Activated T-helper 2 cell treated with anti-CD3 and anti-CD28 coated beads, Interferon-gamma antibody, Interleukin-2, Interleukin-4, amounts not matched to agents 10 μg/mL and 5 μg/mL and 100 μg/mL, durations not matched to agents 14 hours and 24 hours and 36 hours (primary cell): ENCODE measurements around the gene CNTN4. TPM values are rescaled to one million over a fixed set of nuclear protein-coding genes. Genes with fewer than 3 reads are reported as not detected.

Source experiments
- DNase-seq: peaks from one replicate; pipeline ENCODE4 v3.0.0; 2021; ENCODE audit warnings: low spot score
- H3K27ac Mint-ChIP-seq: one replicate; pipeline ENCODE4 v1.8.0; 2021; ENCODE audit warnings: mixed read lengths
- H3K27me3 Mint-ChIP-seq: one replicate; pipeline ENCODE4 v1.8.0; 2021; ENCODE audit warnings: low read depth, mixed read lengths
- H3K36me3 Mint-ChIP-seq: one replicate; pipeline ENCODE4 v1.8.0; 2021; ENCODE audit warnings: low read depth, mixed read lengths
- H3K4me1 Mint-ChIP-seq: one replicate; pipeline ENCODE4 v1.8.0; 2021; ENCODE audit warnings: low read depth, mixed read lengths
- H3K4me3 Mint-ChIP-seq: one replicate; pipeline ENCODE4 v1.8.0; 2021; ENCODE audit warnings: low read depth, mild to moderate bottlenecking, moderate library complexity, mixed read lengths
- H3K9me3 Mint-ChIP-seq: one replicate; pipeline ENCODE4 v1.8.0; 2021; ENCODE audit warnings: mixed read lengths
- intact Hi-C: fragments of 100-400 bp; cut with micrococcal nuclease; formaldehyde crosslinking; loops from one replicate; pipeline ENCODE4 v1.15.1; 2023
- total RNA-seq: library from RNA; stranded (reverse); gene quantifications from 2 replicates; pipeline ENCODE4 v1.2.3, GENCODE V29; 2022

CNTN4 gene
- total RNA-seq, 1 donor from 2014 or later: not detected

DNA sequence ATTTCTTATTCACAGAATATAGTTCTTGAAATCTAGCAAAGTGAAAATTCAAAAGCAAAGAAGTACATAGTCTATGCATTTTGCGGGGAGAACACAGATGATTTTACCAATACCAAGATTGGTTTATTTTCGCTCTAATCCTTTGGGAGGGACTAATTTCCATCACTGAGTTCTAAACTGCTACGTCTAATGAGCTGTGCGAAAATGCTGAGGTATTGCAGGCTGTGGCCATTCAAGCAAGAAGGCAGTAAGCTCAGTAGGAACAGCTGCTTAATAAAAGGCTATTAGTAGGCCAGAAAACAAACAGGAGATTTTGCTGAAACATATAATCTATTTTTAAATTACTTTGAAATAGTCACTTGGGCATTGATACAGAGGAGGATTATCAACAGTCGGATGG lies 379.0 kb downstream of the CNTN4 start:
- Mint-ChIP-seq H3K4me1 (no peaks in the 10 kb centered on the region), H3K9me3 (no peaks in the 10 kb centered on the region), H3K4me3 (no peak overlapping the region), H3K36me3 (no peaks in the 10 kb centered on the region), H3K27ac (no peak overlapping the region), H3K27me3 (no peaks in the 10 kb centered on the region)
- intact Hi-C loops: no loop called here
- no peak for DNase-seq

GRCh38 chr3:2484162-2485026 lies 385.7 kb downstream of the CNTN4 start:
- Mint-ChIP-seq H3K4me3 (no peak overlapping the region), H3K27me3 (no peaks in the 10 kb centered on the region), H3K27ac (no peak overlapping the region), H3K36me3 (no peaks in the 10 kb centered on the region), H3K9me3 (no peaks in the 10 kb centered on the region), H3K4me1 (no peaks in the 10 kb centered on the region)
- intact Hi-C loops: no loop called here
- DNase-seq: no peak

DNA sequence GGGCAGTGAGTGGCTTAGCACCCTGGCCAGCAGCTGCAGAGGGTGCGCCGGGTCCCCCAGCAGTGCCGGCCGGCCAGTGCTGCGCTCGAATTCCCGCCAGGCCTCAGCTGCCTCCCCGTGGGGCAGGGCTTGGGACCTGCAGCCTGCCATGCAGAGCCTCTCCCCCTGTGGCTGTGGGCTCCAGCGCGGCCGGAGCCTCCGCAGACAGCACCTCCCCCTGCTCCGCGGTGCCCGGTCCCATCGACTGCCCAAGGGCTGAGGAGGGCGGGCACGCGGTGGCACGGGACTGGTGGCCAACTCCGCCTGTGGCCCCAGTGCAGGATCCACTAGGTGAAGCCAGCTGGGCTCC lies 386.3 kb downstream of the CNTN4 start:
- intact Hi-C loops: no loop called here
- no peaks in the 10 kb centered on the region for H3K27me3 Mint-ChIP-seq
- H3K4me3 Mint-ChIP-seq: no peak overlapping the region
- DNase-seq: no peak
- H3K27ac Mint-ChIP-seq: no peak overlapping the region
- no peaks in the 10 kb centered on the region for H3K36me3 Mint-ChIP-seq
- H3K9me3 Mint-ChIP-seq: no peaks in the 10 kb centered on the region
- no peaks in the 10 kb centered on the region for H3K4me1 Mint-ChIP-seq

DNA sequence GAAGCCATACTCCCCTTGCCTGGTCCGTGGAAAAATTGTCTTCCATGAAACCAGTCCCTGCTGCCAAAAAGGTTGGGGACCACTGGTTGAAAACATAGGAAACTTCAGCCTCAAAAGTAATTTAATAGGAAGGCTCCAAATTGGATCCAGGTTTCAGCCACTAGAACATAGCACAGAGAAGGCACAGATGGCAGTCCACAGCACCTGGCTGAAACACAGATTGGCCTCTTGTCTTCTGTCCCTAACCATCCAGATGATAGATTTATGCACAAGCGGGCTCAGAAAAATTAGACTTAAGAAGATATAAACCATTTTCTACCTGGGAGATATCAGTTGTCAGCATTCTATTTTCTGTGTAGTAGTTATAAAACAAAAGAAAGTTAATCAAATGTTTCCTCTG lies 397.1 kb downstream of the CNTN4 start:
- no peaks in the 10 kb centered on the region for H3K36me3 Mint-ChIP-seq
- no peak for DNase-seq
- no peaks in the 10 kb centered on the region for H3K4me1 Mint-ChIP-seq
- H3K4me3 Mint-ChIP-seq: no peak overlapping the region
- H3K27me3 Mint-ChIP-seq: no peaks in the 10 kb centered on the region
- intact Hi-C loops: no loop called here
- no peaks in the 10 kb centered on the region for H3K9me3 Mint-ChIP-seq
- no peak overlapping the region for H3K27ac Mint-ChIP-seq

DNA sequence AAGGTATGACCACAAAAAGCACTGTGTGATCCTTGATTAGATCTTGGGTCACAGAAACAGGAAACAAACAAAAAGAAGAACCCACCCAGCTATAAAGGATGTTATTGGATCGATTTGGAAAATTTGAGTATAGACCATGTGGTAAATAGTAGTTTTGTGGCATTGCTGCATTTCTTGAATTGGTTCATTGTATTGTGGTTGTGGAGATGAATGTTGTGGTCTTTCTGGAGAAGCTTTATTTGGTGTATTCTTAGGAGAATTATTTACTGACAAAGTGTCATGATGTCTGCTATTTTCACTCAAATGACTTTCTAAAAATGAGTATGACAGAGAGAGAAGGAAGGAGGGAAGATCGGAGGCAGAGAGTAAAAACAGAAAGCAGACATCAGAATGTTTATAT lies 406.2 kb downstream of the CNTN4 start:
- DNase-seq: no peak
- H3K36me3 Mint-ChIP-seq: no peaks in the 10 kb centered on the region

GRCh38 chr3:2506776-2507175 lies 408.1 kb downstream of the CNTN4 start:
- no peak for DNase-seq
- Mint-ChIP-seq H3K4me3 (no peak overlapping the region), H3K27me3 (no peaks in the 10 kb centered on the region), H3K4me1 (no peaks in the 10 kb centered on the region), H3K9me3 (no peaks in the 10 kb centered on the region), H3K36me3 (no peaks in the 10 kb centered on the region), H3K27ac (no peak overlapping the region)
- intact Hi-C loops: no loop called here

More for the DNA sequence above, 406.2 kb downstream of the CNTN4 start:
- Mint-ChIP-seq H3K4me3 (no peak overlapping the region), H3K4me1 (no peaks in the 10 kb centered on the region), H3K27ac (no peak overlapping the region), H3K27me3 (no peaks in the 10 kb centered on the region), H3K9me3 (no peaks in the 10 kb centered on the region)
- intact Hi-C loops: no loop called here

DNA sequence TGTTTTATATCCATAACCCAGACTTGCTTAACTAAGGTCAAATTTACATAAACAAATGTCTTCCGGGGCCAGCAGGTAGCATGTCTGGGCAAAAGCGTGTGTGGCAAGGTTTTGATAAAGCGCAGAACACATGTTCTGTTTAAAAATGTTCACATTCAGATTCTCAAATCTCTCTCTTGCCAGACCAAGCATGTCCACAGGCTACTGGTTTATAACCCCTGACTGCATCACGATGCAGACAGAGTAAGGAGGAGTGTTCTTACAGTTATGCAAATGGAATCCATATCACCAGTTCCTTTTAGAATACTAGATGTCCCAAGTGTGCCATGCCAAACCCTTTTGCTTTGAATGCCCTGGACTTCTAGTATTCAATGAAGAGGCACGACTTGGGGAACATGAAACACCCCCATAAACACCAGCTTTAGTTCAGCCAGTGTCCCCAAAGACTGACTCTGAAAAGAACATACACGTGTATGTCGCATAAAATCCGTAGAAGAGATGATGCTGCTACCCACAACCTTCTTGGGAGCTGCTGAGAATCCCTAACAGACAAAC lies 412.0 kb downstream of the CNTN4 start:
- no peaks in the 10 kb centered on the region for H3K4me1 Mint-ChIP-seq
- no peaks in the 10 kb centered on the region for H3K9me3 Mint-ChIP-seq
- intact Hi-C loops: no loop called here
- DNase-seq: no peak
- H3K27me3 Mint-ChIP-seq: no peaks in the 10 kb centered on the region
- H3K27ac Mint-ChIP-seq: no peak overlapping the region
- no peak overlapping the region for H3K4me3 Mint-ChIP-seq
- H3K36me3 Mint-ChIP-seq: no peaks in the 10 kb centered on the region

DNA sequence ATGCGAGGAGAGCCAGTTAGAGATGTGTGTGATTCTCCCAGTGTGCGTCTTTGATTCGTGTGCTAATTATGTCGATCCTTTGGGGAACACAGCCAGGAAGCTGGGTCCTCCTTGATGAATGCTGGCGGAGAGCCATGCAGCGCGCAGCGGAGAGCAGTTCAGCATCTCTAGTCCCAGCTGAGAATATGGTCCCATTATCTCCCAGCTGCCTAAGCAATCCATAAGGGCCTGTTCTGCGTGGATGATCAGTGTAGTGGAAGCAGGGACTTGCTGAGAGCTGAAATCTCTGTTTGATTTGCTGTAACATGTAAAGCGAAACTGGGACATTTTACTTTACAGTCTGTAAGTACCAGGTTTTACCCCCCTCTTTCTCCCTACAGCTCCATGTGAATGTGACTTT lies 412.7 kb downstream of the CNTN4 start:
- Mint-ChIP-seq H3K27ac (no peak overlapping the region), H3K4me3 (no peak overlapping the region), H3K9me3 (no peaks in the 10 kb centered on the region), H3K27me3 (no peaks in the 10 kb centered on the region), H3K36me3 (no peaks in the 10 kb centered on the region), H3K4me1 (no peaks in the 10 kb centered on the region)
- intact Hi-C loops: no loop called here
- no peak for DNase-seq

- Mint-ChIP-seq H3K4me3 (no peak overlapping the region), H3K4me1 (peaks cover 4% of the 10 kb centered on the region), H3K36me3 (no peaks in the 10 kb centered on the region), H3K27ac (no peak overlapping the region), H3K27me3 (no peaks in the 10 kb centered on the region), H3K9me3 (no peaks in the 10 kb centered on the region)
- no peak for DNase-seq
- intact Hi-C loops: no loop called here
Measured at GRCh38 chr3:2512881-2513280, 414.2 kb downstream of the CNTN4 start.

GRCh38 chr3:2513986-2514385 lies 415.3 kb downstream of the CNTN4 start:
- no peaks in the 10 kb centered on the region for H3K36me3 Mint-ChIP-seq
- peaks cover 4% of the 10 kb centered on the region for H3K4me1 Mint-ChIP-seq
- no peak overlapping the region for H3K4me3 Mint-ChIP-seq
- H3K27me3 Mint-ChIP-seq: no peaks in the 10 kb centered on the region
- intact Hi-C loops: no loop called here
- no peak overlapping the region for H3K27ac Mint-ChIP-seq
- H3K9me3 Mint-ChIP-seq: no peaks in the 10 kb centered on the region
- no peak for DNase-seq

DNA sequence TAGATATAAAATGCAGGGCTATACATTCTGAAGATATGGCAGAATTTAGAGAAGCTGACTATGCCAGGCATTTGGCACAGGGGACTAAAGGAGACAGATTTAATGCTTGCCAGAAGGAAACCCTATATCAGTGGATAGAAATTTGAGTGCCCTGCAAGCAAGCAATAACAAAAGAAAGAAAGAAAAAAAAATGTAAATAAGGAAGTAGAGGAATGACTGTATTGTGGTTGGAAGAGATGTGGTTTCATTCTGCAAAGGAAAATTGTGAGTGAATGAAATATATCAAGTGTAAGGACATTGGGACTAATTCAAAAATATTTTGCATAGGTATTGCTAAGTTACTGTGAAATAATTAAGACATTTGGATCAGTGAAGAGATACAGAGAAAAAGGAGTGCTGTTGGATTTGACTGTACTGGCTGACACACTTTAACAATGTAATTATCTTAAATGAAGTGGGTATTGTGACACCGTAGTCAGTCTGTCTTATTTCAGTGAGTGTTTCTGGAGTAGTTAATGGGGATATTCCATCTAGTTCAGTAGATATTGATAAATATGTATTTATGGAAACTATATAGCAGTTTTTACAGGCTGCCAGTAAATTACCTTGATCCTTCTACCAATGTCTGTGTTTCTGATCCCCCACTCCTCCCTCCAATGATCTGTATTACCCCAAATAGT lies 418.2 kb downstream of the CNTN4 start:
- Mint-ChIP-seq H3K27ac (no peak overlapping the region), H3K4me3 (no peak overlapping the region), H3K27me3 (no peaks in the 10 kb centered on the region), H3K36me3 (no peaks in the 10 kb centered on the region), H3K4me1 (peaks cover 4% of the 10 kb centered on the region), H3K9me3 (no peaks in the 10 kb centered on the region)
- DNase-seq: no peak
- intact Hi-C loops: no loop called here

- H3K4me3 Mint-ChIP-seq: no peak overlapping the region
- H3K9me3 Mint-ChIP-seq: no peaks in the 10 kb centered on the region
- no peak for DNase-seq
- no peaks in the 10 kb centered on the region for H3K27me3 Mint-ChIP-seq
- intact Hi-C loops: no loop called here
- no peak overlapping the region for H3K27ac Mint-ChIP-seq
- H3K36me3 Mint-ChIP-seq: no peaks in the 10 kb centered on the region
- peaks cover 4% of the 10 kb centered on the region for H3K4me1 Mint-ChIP-seq
Measured at GRCh38 chr3:2517500-2518172, 419.0 kb downstream of the CNTN4 start.
